SK-N-DZ (cell line): Measurements from ENCODE around the gene MAFB. TPM values are rescaled to one million over a fixed set of nuclear protein-coding genes. Genes with fewer than 3 reads are reported as not detected.
A peak's percentile ranks its signal among the peaks of the same experiment; 100 is the strongest.
"Not testable (repeated sequence)": the region's sequence is repeated elsewhere in the genome, so short reads cannot be mapped to it uniquely, and the experiment has no call there.

Source experiments
- DNase-seq: peaks from one replicate; pipeline ENCODE4 v3.0.0-alpha.2; 2015; ENCODE audit warnings: low spot score
- polyA plus RNA-seq, 2 experiments: library from polyadenylated mRNA; depleted of rRNA; stranded (reverse); fragments of >200 nt; gene quantifications; 2 replicates each; pipeline ENCODE4 v1.2.3, GENCODE V29; 2014

The MAFB gene
- 3.6 and 3.8 TPM in 2 replicates for polyA plus RNA-seq (2014; cell fraction: cytosol; rRNA removed)
- 2.0 and 4.6 TPM in 2 replicates for polyA plus RNA-seq (2014; cell fraction: nucleus; rRNA removed)

DNA sequence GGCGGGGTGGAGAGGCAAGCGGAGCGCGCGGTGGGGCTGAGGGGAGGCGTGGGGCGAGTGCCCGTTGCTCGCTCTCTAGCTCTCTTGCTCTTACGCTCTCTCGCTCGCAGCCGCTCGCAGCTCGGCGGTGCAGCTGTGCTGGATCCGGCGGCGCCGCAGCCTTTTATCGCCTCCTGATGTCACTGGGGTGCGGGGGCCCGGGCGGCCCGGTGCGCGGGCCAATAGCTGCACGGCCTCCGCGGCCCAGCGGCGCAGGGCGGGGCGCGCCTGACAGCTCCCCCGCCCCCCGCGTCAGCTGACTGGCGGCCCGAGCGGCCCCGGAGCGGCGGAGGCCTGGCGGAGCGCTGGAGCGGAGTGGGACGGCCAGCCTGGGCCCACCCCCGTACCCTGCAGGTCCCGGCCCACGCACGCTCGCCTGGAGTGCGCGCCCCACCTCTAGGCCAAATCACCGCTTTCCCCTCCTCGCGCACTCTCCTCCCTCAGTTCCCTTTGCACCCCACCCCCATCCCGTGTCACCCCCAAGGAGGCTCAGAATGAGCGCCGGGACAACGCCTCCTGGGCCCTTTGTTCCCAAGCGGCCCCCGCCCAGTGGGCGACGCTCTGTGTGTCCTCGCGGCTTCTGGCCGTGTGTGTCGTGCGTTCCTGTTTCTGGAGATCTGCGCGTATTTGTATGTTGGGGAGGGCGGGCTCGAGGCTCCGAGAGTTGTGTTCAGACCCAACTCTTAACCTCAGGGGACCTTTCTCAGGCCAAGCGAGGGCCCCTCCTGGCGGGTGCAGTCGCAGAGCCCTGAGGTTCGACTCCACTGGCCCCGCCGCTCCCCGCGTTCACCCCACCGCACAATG is at the start of gene MAFB:
Gene MAFB (minus strand): TSS at position 137 of the 843 bp plus-strand sequence. CDS start 386 bp downstream, outside the sequence.
- DNase-seq: peak; percentile 94

DNA sequence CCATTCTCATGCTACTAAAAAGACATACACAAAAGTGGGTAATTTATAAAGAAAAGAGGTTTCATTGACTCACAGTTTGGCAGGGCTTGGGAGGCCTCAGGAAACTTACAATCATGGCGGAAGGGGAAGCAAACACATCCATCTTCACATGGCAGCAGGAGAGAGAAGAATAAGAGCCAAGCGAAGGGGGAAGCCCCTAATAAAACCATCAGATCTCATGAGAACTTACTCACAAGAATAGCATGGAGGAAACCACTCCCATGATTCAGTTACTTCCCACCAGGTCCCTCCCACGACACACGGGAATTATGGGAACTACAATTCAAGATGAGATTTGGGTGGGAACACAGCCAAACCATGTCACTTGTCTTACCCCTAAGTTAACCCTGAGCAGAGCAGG is 47.4 kb upstream of the MAFB start:
- DNase-seq: not testable (repeated sequence)

DNA sequence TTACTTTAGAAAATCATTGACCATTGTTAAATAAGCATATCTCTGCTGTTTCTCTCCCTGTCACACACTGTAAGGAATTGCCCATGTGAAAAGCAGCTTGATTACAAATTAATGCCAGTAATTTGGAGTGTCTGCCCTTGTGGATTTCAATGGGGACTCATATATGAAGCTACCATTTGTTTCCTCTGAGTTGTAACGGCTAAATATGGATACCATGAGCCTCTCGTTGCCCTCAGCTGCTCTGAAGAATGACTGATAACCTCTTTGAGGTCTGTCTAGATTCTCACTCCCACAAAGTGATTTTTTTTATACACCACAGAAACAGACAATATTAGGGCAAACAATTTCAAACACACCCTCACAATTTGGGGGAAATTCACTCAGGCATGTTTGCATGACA is 40.0 kb upstream of the MAFB start:
- no peak for DNase-seq

DNA sequence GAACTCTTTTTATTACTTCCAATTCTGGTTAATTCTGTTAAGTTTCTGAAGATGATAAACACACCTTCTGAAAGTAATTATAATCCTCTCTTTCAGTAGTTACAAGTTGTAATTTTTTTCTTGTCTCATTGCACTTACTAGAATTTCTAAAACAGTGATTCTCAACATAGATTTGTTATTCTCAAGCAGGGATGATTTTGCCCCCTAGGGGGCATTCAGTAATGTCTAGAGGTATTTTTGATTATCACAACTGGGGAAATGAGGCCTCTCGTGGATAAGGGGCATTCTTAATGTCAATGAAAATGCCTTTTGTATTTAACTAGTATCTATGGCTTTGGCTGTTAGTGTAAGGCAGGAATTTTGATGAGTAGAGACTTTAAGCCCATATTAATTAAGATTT is 39.4 kb upstream of the MAFB start:
- no peak for DNase-seq

DNA sequence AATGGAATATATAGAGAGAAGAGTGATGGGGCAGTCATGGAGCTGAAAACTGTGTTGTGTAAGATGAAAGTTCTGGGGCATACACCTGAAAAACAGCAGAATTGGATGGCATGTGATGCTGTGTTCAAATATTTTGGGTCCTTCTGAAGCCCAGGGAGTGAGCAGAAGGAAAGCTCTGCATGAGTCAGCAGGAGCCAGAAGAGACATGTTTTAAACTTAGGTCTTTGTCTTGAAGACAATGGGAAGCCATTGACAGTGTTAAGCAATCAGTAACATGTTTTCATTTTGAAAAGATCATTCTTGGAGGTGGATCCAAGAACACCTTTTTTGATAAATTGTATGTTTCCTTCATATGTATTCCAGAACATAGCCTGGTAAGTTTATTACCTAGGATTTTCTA is 38.9 kb upstream of the MAFB start:
- no peak for DNase-seq

DNA sequence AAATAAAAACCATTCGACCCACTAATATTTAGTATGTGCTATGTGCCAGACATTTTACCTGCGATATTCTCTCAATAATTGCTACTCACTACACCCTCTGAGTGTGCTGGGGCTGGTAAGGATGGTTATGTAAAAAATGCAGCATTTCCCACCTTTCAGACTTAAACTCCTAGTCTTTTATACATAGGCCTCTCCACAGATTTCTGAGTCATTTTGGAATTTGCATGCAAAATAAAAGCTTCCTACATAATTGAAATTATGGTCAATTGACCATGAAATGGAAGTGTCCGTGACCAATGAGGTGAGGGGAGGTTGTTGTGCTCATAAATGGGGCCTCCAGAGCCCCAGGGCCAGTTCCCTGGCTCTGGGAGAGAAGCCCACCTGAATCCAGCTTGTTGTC is 37.7 kb upstream of the MAFB start:
- no peak for DNase-seq

DNA sequence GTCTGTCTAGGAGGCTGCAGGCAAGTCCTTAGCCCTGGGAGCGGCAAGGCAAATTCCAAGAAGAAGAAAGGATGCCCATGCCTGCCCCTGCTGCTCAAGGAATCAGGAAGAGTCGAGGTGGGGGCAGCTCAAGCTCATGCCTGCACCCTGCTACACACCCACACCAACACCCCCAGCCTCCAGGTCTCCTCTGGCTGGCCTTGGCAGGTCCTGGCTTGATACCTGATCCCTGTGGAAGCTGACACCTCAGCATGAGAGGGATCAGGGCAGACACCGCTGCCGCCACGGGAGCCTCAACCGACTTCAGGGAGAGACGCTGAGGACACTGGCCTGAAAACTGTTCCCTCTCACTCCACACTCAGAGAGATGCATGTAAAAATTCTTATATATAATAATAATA is 35.5 kb upstream of the MAFB start:
- DNase-seq: no peak

DNA sequence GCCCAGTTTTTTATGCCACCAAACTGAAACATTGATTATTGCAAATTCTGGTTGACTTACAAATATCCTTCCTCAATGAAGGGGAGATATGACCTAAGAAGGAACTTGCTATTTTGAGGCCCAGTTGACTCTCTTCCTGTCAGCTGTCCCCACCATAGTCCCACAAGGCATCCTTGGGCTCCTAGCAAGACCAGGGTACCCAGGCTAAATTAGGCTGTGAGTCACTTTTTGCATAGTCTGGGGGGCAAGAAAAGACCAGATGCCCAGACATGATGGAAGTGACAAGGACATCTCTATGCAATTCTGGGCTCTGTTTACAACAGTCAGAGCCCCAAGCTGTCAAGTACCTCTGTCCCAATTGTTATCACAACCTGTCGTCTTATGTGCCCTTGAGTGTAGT is 31.8 kb upstream of the MAFB start:
- DNase-seq: no peak

DNA sequence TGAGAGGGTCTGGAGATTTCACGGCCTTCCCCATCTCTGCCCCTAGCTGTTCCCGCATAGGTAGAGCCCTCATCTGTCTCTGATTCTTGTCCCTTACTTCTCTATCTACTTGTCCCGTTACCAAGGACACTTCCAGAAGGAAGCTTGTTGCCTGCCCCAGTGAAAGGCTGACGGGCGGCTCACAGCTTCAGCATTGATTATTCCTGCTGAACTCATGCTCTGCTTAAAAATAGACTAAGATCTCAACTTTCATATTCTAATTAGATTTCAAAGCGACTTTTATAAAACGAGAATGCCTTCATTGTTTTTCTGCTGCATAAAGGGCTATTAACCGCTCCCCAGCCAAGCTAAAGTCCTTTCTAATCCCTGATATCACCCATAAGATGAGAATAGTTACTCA is 31.1 kb upstream of the MAFB start:
- no peak for DNase-seq

DNA sequence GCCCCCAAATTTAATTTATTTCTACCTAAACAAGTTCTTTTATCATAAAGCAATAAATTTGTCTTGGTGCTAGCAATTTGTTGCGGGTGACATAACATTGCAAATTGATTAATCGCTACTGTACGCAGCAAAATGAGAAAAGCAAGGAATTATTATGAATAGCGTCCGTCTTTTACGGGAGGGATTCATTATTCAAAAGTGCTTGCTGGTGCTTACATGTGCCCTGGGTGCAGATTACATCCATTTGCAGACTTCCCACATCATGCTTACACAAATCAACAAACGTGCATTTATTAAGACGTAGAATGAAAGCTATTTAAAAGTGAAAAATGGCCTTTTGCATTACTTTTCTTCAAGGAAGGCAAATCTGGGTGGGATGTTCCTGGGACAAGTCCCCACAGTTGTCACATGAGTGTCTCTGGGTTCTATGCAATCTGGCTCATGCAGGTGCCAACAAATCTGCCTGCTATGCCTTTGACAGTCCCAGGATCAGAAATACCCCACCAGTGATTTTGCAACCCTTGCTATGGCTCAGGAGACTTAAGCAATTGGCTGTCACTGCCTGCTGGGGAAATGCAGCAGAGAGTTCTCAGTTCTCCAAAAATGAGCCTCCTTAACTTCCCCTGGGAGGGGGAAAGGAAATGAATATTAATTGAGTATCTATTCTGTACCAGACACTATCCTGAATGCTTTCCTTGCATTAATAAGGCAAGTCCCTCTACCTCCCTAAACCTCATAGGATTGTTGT is 30.1 kb upstream of the MAFB start:
- DNase-seq: no peak

DNA sequence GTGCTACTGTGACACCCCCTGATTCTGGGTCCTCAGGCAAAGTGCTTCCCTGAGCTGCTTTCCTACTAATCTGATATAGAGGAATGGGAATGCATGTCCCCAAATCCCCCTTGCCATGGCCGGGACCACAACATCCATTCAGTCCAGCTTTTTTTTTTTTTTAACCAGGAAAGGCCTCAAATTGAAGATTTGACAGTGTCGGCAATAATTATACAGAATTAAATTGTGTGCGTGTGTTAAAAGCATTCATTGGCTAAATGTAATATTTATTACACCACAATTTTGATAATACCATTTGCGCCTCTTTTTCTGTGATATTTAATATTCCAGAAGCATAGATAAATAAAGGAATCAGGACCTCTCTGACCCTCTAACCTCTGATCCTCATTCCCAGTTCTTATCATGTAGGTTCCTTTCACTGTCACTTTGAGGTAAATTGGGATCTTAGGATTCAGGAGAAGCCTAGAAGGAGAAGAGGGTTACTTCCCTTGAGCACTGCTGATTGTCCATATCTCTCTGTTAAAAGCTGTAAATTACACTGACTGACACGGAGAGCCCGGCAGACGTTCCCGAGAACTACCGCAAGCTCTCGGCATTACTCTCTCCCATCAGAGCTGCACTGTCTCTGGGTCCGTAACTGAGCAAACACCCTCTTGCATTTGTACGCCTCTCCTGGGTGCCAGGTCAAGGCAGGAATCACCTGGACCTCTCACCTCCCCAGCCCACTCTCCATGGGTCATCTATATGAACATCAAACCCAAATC is 29.4 kb upstream of the MAFB start:
- no peak for DNase-seq

DNA sequence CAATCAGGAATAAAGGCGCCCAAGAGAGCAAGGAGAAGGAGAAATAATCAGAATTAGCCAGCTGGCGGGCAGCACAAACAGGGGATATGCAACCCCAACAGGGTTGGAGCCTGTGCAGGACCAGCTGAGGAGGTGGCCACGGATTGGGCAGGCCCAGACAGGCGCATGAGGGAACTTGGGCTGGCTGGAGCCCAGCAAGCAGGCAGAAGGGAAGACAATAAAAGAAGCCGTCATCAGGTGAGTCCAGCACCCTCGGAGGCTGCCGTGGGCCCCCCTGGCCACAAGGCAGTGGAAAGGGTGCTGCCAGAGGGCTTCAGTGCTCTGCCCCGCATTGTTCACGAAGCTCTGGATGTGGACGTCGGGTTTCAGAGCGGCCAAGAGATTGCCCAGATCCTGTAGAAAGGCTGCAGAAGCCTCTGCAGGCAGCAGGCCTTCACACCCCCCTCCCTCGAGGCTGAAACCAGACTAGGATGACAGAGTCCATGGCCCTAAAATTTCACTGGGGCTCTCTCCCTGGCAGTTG is 28.4 kb upstream of the MAFB start:
- DNase-seq: no peak

DNA sequence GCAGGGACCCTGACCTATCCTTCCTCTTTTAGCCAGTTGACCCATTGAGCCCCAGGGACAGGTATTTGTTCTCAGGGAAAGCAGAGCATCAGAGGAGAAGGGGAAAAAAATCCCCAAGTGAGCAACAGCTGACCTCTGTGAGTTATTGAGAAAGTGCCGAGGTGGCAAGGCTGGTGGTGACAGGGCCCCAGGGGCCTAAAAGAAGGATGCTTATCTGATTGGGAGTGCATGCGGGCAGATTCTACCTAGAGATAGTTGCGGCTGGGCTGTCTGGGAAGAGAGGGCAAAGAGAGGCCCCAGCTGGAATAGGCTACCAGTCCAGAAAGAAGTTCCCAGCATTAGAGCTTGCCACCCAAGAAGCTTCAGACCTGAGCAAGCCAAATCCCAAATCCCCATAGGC is 26.5 kb upstream of the MAFB start:
- DNase-seq: no peak

DNA sequence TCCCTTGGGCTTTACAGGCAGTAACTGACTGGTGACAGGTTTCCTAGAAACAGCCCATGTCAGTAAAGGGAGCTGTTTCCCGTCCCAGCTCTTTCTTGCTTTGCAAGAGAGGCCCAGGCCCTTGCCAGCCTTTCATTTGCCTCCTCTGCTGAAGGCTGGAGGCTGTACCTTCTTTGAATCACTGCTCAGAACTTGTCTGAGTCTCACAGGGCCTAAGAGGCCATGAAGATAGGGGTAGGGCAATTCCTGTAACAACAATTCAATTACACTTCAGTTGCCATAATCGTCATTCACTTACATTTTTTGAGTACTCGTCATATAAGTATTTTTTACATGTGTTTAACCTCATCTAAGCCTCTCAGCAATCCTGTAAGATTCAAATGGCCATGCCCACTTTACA is 25.9 kb upstream of the MAFB start:
- no peak for DNase-seq

DNA sequence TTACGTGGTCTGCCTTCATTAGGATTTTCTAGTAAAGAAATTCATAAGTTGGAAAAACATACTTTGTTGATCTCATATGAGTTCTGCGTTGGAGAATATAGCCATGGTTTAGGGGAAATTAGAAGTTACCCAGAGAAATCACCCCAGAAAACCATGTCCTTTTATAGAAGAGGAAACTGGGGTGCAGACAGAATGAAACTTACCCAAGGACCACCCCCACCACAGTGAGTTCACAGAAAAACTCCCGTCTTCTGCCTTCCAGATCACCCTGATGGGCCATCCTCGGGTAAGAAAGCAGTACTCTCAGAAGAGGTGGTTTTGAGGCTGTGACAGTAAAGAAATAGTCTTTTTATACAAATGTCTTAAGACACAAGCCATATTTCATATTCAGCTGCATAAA is 25.1 kb upstream of the MAFB start:
- no peak for DNase-seq

DNA sequence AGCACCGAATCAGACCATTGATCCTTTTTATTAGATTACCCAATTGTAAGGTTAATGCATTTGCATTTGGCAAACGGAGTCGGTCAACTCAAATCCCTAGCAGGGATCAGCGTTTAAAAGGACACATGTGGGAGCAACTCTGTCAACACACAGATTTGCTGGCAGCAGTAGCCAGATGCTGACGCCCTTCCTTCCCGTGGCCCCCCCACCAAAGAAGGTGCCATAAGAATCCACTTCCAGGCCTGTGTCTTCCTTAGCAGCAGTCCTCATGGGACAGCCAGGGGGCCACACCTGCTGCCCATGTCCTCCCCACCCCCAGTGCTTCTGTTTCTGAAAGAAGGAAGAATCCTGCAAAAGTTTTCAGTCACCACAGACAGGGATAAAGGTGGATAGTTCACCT is 24.5 kb upstream of the MAFB start:
- DNase-seq: no peak

DNA sequence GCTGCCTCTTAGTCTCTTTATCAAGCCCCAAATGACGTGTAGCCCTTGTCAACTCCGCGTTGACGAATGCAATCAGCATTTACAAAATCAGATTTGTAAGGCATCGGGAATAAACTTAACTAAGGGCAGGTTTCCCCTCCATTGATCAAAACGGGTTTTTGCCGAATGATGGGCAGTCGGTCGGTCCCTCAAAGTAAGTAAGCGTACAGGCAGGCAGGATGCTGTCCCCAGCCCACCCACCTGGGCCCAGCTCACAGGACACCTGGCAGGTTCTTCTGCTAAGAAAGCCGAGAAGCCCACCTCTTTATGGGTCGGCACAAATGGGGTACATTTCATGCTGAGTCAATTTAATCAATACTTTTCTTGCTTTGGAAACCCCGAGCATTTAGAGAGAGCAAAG is 22.0 kb upstream of the MAFB start:
- no peak for DNase-seq

DNA sequence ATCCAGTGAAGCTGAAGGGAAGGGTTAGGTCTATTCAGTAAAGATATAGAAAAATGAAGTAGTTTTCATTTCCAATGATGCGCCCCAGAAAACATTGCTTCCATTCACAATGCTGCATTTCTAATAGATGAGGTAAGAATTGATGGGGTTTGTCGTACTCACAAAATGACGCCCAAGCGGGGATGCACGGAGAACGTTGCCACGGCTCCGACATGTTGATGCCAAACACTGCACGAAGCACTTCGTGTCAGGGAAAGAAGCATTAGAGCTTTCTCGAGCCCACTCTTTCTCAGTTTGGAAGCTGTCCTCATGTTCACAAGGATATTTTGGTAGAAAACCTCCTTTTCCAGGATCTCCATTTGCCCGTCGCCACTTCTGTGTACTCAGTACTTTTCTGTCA is 21.6 kb upstream of the MAFB start:
- DNase-seq: no peak

DNA sequence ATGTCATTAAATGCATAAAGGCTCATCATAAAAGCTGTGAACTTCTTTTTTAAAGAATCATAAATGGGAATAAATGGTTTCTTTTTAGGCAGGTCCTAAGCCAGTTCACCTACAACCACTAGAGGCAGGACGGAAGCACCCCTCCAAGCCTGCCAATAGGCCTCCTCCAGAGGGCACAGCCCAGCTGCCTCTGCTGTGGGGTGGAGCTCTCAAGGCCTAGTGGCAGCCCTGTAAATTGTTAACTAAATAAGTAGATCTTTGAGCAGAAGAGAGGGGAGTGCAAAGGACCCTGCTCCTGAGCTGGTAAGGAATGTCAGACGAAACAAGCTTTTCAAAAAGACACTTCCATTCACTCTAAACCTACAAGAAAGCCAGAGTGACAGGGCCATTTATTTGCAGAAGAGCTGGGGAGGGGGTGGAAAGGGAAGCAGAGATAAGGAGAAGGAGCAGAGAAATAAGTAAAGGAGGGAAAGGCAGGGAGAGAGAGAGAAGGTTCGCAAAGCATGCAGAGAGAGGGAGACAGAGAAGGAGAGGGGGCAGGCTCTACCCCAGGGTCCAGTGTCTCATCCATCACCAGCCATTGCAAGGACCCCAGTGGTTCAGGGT is 18.0 kb upstream of the MAFB start:
- DNase-seq: peak; percentile 48

DNA sequence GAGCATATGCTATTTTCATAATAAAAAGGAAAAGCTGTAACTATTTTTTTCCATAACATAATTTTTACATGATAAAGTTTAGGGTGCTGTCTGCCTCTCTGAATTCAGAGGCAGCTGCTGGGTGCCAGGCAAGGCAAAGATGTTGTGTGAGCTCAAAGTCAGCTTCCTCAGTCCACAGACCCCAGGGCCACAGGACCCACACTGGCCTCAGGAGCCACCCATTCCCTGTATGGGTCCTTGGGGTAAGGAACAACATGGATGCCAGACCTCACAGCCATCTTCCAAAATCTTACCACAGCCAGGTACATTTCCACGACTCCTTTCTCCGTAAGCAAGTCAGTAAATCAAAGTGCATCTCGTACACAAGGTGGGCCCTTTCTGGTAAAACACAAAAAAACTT is 16.4 kb upstream of the MAFB start:
- DNase-seq: no peak

DNA sequence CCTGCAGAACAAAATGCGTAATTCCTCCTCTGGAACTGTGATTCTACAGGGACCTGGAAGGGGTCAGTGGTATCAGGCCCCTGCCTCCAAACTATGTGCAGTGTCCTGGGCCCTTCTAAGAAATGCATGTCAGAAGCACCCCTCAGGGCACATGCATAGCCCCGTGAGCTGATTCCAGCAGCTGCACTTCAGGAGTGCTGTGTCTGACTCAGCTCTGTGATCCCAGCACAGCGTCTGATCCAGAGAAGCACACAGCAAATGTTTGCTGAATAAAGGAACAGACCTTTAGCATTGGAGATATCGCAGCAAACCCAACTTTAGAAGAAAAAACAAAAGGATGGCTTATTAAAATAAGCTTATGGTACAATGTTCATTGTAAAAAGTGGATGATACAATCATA is 15.8 kb upstream of the MAFB start:
- no peak for DNase-seq
